Stomach (tissue), 4 donors: Measurements from ENCODE around the gene LRP3.

Source experiments
- CTCF ChIP-seq, 7 experiments: fragments of 450-650 bp in 4 of 7; fragments of 200-600 bp in 3 of 7; sonication (generic) in 3 of 7; IDR thresholded peaks; one replicate each; pipeline ENCODE4 v1.5.1; 2016 to 2019; ENCODE audit warnings: antibody characterized with exemption in 7 of 7, control low read depth in 2 of 7, mild to moderate bottlenecking in 1 of 7
- POLR2A ChIP-seq, 4 donors: fragments of 450-650 bp; IDR thresholded peaks; one replicate each; pipeline ENCODE4 v1.6.1; 2016; ENCODE audit warnings: antibody characterized with exemption in 4 of 4, control low read depth in 2 of 4, mild to moderate bottlenecking in 1 of 4, moderate library complexity in 1 of 4

DNA sequence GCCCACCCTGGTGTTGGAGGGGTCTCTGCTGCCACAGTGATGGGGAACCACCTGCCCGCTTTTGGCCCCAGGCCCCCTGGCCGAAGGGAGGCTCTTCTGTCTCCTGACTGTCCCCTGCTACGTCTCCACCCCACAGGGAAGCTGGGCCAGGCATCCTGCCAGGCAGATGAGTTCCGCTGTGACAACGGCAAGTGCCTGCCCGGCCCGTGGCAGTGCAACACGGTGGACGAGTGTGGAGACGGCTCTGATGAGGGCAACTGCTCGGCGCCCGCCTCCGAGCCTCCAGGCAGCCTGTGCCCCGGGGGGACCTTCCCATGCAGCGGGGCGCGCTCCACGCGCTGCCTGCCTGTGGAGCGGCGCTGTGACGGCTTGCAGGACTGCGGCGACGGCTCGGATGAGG is 11.0 kb downstream of the LRP3 start:
- TF ChIP-seq CTCF (IDR thresholded peaks at IDR 0.05) (no peak), POLR2A (IDR thresholded peaks at IDR 0.05) (no peak)
